HPDE6-E6E7 (cell line): ENCODE results near the gene KDM4B.

Source experiments
- DNase-seq: peaks from one replicate; pipeline ENCODE4 v3.0.0; 2011; ENCODE audit warnings: missing footprints; ENCODE audit errors: extremely low spot score

KDM4B gene

GRCh38 chr19:5103812-5104410, 135.0 kb downstream of the KDM4B start:
- no peak for DNase-seq

GRCh38 chr19:5104871-5105351, 136.0 kb downstream of the KDM4B start:
- no peak for DNase-seq

GRCh38 chr19:5106191-5106726, 137.3 kb downstream of the KDM4B start:
- DNase-seq, result no peak

GRCh38 chr19:5106971-5107370, 138.1 kb downstream of the KDM4B start:
- DNase-seq, result no peak

GRCh38 chr19:5107432-5108122, 138.7 kb downstream of the KDM4B start:
- DNase-seq, result no peak

GRCh38 chr19:5108123-5108596, 139.2 kb downstream of the KDM4B start:
- no peak for DNase-seq

- DNase-seq, result no peak
Observed at GRCh38 chr19:5108866-5109265, 140.0 kb downstream of the KDM4B start.

- no peak for DNase-seq
Observed at GRCh38 chr19:5109560-5109959, 140.6 kb downstream of the KDM4B start.

- no peak for DNase-seq
Observed at GRCh38 chr19:5110546-5110945, 141.6 kb downstream of the KDM4B start.

GRCh38 chr19:5111051-5111450, 142.1 kb downstream of the KDM4B start:
- no peak for DNase-seq

GRCh38 chr19:5112175-5112574, 143.3 kb downstream of the KDM4B start:
- DNase-seq, result no peak

- DNase-seq, result no peak
Observed at GRCh38 chr19:5112681-5113575, 144.0 kb downstream of the KDM4B start.

GRCh38 chr19:5113633-5114586, 145.0 kb downstream of the KDM4B start:
- DNase-seq, result no peak

- no peak for DNase-seq
Observed at GRCh38 chr19:5114727-5115126, 145.8 kb downstream of the KDM4B start.

GRCh38 chr19:5115351-5115750, 146.4 kb downstream of the KDM4B start:
- DNase-seq, result no peak

GRCh38 chr19:5115771-5116202, 146.9 kb downstream of the KDM4B start:
- DNase-seq, result no peak

- DNase-seq, result no peak
Observed at GRCh38 chr19:5116292-5116691, 147.4 kb downstream of the KDM4B start.

GRCh38 chr19:5117421-5117820, 148.5 kb downstream of the KDM4B start:
- no peak for DNase-seq

- DNase-seq, result no peak
Observed at GRCh38 chr19:5118026-5118425, 149.1 kb downstream of the KDM4B start.

GRCh38 chr19:5119297-5119998, 150.5 kb downstream of the KDM4B start:
- no peak for DNase-seq
